ENCODE results near the gene YPEL4. TPM values are rescaled to one million over a fixed set of nuclear protein-coding genes. Genes with fewer than 3 reads are reported as not detected.

YPEL4 gene
- total and polyA plus RNA-seq, 7 donors = 1.2 to 4.4 (median 2.5) TPM

DNA sequence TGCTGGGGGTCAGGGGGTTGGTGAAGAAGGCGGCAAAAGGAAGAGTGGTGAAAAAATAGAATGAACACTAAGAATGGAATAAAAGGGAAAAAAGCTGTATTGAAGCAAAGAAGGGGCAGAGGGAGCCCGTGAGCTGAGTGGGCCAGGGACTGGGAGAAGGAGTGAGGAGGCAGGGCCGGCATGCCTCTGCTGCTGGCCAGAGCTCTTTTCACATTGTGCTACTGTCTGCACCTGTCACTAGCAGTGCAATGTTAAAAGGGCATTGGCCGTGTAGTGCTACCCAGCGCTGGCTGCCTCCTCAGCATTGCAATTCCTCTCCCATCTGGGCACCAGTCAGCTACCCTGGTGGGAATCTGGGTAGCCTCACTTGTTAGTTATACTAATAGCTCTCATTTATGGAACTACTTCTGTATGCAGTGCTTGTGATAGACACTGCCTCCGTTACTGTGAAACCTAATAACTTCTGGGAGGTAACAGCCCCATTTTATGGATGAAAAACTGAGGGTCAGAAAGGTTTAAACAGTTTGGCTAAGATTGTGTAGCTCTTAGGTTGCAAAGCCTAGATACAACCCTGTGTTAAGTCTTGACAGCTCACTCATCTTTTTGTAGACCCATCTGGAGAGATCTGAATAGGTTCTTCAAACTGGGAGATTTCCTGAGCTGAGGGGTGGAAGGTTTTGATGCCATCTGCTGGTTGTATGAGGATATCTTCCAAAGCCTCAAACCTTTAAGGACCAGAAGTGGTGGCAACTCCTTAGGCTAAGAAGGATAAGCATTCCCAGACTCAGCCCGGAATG, 8.5 kb downstream of the YPEL4 start:
- intact Hi-C loops (cut with DNase I) = loop anchor here (1.0 to 2.0 kb wide), 2 partner anchors 73 to 182 kb away; no protein-coding TSS in a partner anchor
- Histone ChIP-seq H3K4me3 (no peak overlapping the region), H3K27ac (peak overlapping the region in 1 of 4 donors; percentile 1), H3K4me1 (peaks cover 0 to 54% (median 52%) of the 10 kb centered on the region in 4 donors), H3K36me3 (no peaks in the 10 kb centered on the region), H3K27me3 (peaks cover 0 to 9% (median 4%) of the 10 kb centered on the region in 3 donors), H3K9me3 (no peaks in the 10 kb centered on the region)
- no peak for TF ChIP-seq POLR2AphosphoS5 (IDR thresholded peaks at IDR 0.05)
- TF ChIP-seq, protein P1, sequence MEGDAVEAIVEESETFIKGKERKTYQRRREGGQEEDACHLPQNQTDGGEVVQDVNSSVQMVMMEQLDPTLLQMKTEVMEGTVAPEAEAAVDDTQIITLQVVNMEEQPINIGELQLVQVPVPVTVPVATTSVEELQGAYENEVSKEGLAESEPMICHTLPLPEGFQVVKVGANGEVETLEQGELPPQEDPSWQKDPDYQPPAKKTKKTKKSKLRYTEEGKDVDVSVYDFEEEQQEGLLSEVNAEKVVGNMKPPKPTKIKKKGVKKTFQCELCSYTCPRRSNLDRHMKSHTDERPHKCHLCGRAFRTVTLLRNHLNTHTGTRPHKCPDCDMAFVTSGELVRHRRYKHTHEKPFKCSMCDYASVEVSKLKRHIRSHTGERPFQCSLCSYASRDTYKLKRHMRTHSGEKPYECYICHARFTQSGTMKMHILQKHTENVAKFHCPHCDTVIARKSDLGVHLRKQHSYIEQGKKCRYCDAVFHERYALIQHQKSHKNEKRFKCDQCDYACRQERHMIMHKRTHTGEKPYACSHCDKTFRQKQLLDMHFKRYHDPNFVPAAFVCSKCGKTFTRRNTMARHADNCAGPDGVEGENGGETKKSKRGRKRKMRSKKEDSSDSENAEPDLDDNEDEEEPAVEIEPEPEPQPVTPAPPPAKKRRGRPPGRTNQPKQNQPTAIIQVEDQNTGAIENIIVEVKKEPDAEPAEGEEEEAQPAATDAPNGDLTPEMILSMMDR (IDR thresholded peaks at IDR 0.05) = peak; percentile 17 to 45 (median 35)
- 54 to 69% methylated on average over 7 of the region's 7 CpGs for WGBS, 2 donors
- DNase-seq = peak; percentile 68

DNA sequence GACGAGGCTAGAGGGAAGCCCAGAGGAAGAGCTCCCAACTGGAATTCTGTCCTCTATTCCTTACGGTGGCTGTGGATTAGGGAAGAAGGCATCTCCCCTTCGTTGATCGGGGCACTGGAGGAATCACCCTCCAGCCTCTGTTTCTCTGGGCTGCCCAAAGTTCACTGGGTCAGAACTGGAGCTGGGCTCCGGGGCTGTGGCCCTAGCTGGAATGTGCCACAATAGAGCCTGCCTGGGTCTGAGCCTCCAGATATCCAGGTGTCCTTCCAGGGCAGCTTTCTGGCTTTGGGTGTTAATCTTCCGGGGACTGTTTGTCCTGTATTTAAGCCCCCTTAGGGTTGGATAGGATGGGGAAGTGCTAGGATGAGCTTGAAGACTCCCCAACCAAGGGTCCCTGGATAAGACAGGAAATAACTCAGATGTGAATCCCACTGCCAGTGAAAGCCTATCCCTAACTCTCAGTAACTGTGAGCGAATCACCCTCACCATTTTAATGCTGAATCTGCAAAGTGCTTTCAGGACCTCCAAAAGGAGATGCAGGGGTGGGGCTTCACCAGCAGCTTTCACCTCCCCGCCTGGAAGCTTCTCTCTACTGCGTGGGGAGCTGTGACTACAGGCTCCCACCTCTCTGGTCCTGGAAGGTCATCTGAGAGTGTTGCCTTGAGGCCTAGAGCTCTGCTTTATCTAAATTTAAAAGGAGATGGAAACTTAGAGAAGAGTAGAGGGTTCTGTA, 9.5 kb downstream of the YPEL4 start:
- no peaks in the 10 kb centered on the region for H3K9me3 ChIP-seq
- H3K4me3 ChIP-seq = peak overlapping the region in 1 of 4 donors; percentile 91
- 63 to 76% methylated on average over 9 of the region's 9 CpGs for WGBS, 2 donors
- no peaks in the 10 kb centered on the region for H3K36me3 ChIP-seq
- H3K4me1 ChIP-seq = peaks cover 0 to 45% (median 43%) of the 10 kb centered on the region in 4 donors
- DNase-seq = no peak
- H3K27me3 ChIP-seq = no peaks in the 10 kb centered on the region
- H3K27ac ChIP-seq = peak overlapping the region in 3 of 4 donors; percentile 33 to 86 (median 86)
- TF ChIP-seq, protein P1 (IDR thresholded peaks at IDR 0.05) = no peak
- TF ChIP-seq POLR2AphosphoS5 (IDR thresholded peaks at IDR 0.05) = no peak
- no peak for TF ChIP-seq POLR2A (IDR thresholded peaks at IDR 0.05)
- TF ChIP-seq EP300 (IDR thresholded peaks at IDR 0.05) = no peak
- intact Hi-C loops (cut with DNase I) = loop anchor here (2.0 kb wide), 1 partner anchor 181 kb away; no protein-coding TSS in a partner anchor

DNA sequence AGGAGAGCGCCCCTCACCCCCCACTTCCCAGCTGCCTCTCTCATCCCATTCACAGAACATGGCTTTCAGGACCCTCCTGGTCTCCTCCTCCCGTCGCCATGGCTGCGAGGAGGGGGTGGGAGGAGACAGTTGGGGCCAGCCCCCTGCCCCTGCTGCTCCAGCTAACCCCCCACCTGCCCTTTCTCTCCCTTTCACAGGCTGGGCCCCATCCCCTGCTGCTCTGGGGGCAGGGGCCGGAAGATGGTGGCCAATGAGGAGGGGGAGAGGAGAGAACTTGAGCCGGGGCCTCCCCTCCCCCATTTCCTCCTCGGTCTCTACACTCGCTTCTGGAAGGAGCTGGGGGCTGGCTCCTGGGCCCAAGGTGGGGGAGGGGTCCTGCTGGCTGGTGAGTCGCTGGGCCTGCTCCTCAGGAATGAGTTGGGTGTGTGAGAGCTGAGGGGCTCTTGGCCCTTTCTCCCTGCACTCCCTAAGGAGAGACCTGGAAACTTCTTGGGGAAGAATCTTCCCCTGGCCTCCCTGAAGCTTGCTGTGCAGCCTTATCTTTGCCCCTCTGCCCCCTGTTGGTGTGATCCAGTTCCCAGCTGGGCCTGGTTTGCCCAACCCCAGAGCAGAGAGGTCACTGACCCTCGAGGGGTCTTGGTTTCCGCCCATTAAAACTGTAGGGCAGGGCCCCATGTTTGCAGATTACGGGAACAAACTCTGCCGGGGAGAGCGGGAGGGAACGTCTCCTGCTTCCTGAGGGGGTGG, 10.2 kb downstream of the YPEL4 start:
- Histone ChIP-seq H3K27me3 (no peaks in the 10 kb centered on the region), H3K4me3 (peak overlapping the region; percentile 61 to 92 (median 90)), H3K4me1 (peaks cover 0 to 38% (median 36%) of the 10 kb centered on the region in 4 donors), H3K36me3 (no peaks in the 10 kb centered on the region), H3K9me3 (no peaks in the 10 kb centered on the region), H3K27ac (peak overlapping the region; percentile 33 to 86 (median 82))
- TF ChIP-seq, protein P1 (IDR thresholded peaks at IDR 0.05) = no peak
- TF ChIP-seq EP300 (IDR thresholded peaks at IDR 0.05) (no peak), POLR2A (IDR thresholded peaks at IDR 0.05) (no peak), POLR2AphosphoS5 (IDR thresholded peaks at IDR 0.05) (no peak)
- 21 to 41% methylated on average over 14 to 15 of the region's 15 CpGs for WGBS, 2 donors
- intact Hi-C loops (cut with DNase I) = loop anchor here (2.0 kb wide), 2 partner anchors 41 to 181 kb away; no protein-coding TSS in a partner anchor
- no peak for DNase-seq

DNA sequence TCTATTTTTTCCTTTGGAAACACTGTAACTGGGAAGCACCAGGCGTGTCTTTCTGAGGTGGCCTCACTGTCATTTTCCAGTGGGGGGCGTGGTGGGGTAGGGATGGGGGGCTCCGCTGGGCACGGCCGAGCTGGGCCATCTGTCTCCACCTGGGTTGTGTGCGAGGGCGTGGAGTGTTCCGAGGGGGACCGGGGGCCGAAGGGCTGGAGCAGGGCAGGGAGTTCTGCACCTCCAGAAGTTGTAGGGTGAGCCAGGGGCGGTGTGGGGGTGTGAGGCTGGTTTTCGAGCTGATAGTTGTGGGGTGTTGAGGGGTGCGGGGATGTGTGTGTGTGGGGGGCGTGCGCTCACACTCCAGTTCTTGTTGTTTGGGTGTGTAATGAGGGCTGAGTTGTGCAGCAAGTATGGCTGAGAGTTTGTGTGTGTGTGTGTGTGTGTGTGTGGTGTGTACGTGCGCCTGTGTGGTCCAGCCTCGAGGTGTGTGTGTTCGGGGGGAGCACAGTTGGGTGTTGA, 10.8 kb downstream of the YPEL4 start:
- intact Hi-C loops (cut with DNase I) = loop anchor here (2.0 kb wide), 1 partner anchor 40 kb away; no protein-coding TSS in a partner anchor
- H3K27ac ChIP-seq = peak overlapping the region; percentile 79 to 86 (median 83)
- 2 to 5% methylated on average over 19 of the region's 19 CpGs for WGBS, 2 donors

More for the DNA sequence above, 10.8 kb downstream of the YPEL4 start:
- Histone ChIP-seq H3K27me3 (no peaks in the 10 kb centered on the region), H3K4me1 (peaks cover 0 to 37% (median 34%) of the 10 kb centered on the region in 4 donors), H3K4me3 (peak overlapping the region; percentile 61 to 92 (median 90)), H3K36me3 (no peaks in the 10 kb centered on the region), H3K9me3 (no peaks in the 10 kb centered on the region)
- no peak for DNase-seq
- TF ChIP-seq POLR2AphosphoS5 (IDR thresholded peaks at IDR 0.05) = no peak
- TF ChIP-seq EP300 (IDR thresholded peaks at IDR 0.05) = no peak
- TF ChIP-seq, protein P1 (IDR thresholded peaks at IDR 0.05) = no peak
- no peak for TF ChIP-seq POLR2A (IDR thresholded peaks at IDR 0.05)

Data from sigmoid colon (tissue), 7 donors.